ENCODE results near the gene DAP. TPM values are rescaled to one million over a fixed set of nuclear protein-coding genes. Genes with fewer than 3 reads are reported as not detected.

DAP gene
- polyA plus RNA-seq, 3 donors, result 60.9 to 69.0 (median 62.3) TPM

GRCh38 chr5:10672146-10673016, 88.7 kb downstream of the DAP start:
- TF ChIP-seq CTCF (IDR thresholded peaks at IDR 0.05), result no peak
- peaks cover 0 to 6% of the 10 kb centered on the region in 2 donors for H3K36me3 ChIP-seq (replicated peaks in 1 of 2; ENCODE audit: control insufficient read depth in 1 of 2, insufficient read depth in 2 of 2, low read length in 2 of 2)
- DNase-seq, result no peak
- Mint-ChIP-seq H3K4me3 (no peak overlapping the region), H3K27ac (no peak overlapping the region), H3K27me3 (ENCODE audit: low read depth in 3 of 3) (peaks cover 2 to 8% (median 3%) of the 10 kb centered on the region in 3 donors), H3K9me3 (peaks cover 0 to 4% (median 2%) of the 10 kb centered on the region in 7 donors), H3K4me1 (peaks cover 9% of the 10 kb centered on the region), H3K36me3 (peaks cover 5 to 11% of the 10 kb centered on the region in 2 donors)
- no peak overlapping the region for H3K27ac ChIP-seq (ENCODE audit: low read depth in 1 of 2, low read length in 2 of 2)
- no peak overlapping the region for H3K4me3 ChIP-seq (replicated peaks in 1 of 3; ENCODE audit: low read depth in 2 of 3, low read length in 3 of 3)
- no peak overlapping the region for H2AFZ ChIP-seq (ENCODE audit: insufficient read depth, low read depth, low read length, poor library complexity, severe bottlenecking)
- no peaks in the 10 kb centered on the region for H3K9me3 ChIP-seq (replicated peaks in 1 of 2; ENCODE audit: control insufficient read depth in 1 of 2, insufficient read depth in 1 of 2, low read length in 2 of 2)
- no peaks in the 10 kb centered on the region for H4K20me1 ChIP-seq (ENCODE audit: insufficient read depth, low read length)
- H3K4me2 ChIP-seq (replicated peaks; ENCODE audit: extremely low read depth, low read length, poor library complexity, severe bottlenecking), result no peak overlapping the region
- no peaks in the 10 kb centered on the region for H3K27me3 ChIP-seq (ENCODE audit: control insufficient read depth in 2 of 2, insufficient read depth in 2 of 2, low read length in 2 of 2)
- H3K9ac ChIP-seq (ENCODE audit: insufficient read depth, low read length, poor library complexity, severe bottlenecking), result no peak overlapping the region
- H3K79me2 ChIP-seq (ENCODE audit: insufficient read depth, low read length), result no peaks in the 10 kb centered on the region
- H3K4me1 ChIP-seq (ENCODE audit: control insufficient read depth in 1 of 2, insufficient read depth in 2 of 2, low read length in 2 of 2), result peaks cover 8 to 11% of the 10 kb centered on the region in 2 donors
- 100% methylated on average over 1 of the region's 7 CpGs for WGBS (ENCODE audit: insufficient coverage)
- intact Hi-C loops (cut with micrococcal nuclease), result no loop called here

- Histone ChIP-seq H3K9ac (ENCODE audit: insufficient read depth, low read length, poor library complexity, severe bottlenecking) (no peak overlapping the region), H3K4me2 (replicated peaks; ENCODE audit: extremely low read depth, low read length, poor library complexity, severe bottlenecking) (peak overlapping the region; percentile 7), H3K4me3 (replicated peaks in 1 of 3; ENCODE audit: low read depth in 2 of 3, low read length in 3 of 3) (peak overlapping the region in 1 of 3 experiments; percentile 18), H4K20me1 (ENCODE audit: insufficient read depth, low read length) (no peaks in the 10 kb centered on the region), H3K27me3 (ENCODE audit: control insufficient read depth in 2 of 2, insufficient read depth in 2 of 2, low read length in 2 of 2) (no peaks in the 10 kb centered on the region), H3K36me3 (replicated peaks in 1 of 2; ENCODE audit: control insufficient read depth in 1 of 2, insufficient read depth in 2 of 2, low read length in 2 of 2) (no peaks in the 10 kb centered on the region), H2AFZ (ENCODE audit: insufficient read depth, low read depth, low read length, poor library complexity, severe bottlenecking) (peak overlapping the region; percentile 13), H3K27ac (ENCODE audit: low read depth in 1 of 2, low read length in 2 of 2) (no peak overlapping the region), H3K4me1 (ENCODE audit: control insufficient read depth in 1 of 2, insufficient read depth in 2 of 2, low read length in 2 of 2) (peaks cover 8 to 11% of the 10 kb centered on the region in 2 donors), H3K79me2 (ENCODE audit: insufficient read depth, low read length) (no peaks in the 10 kb centered on the region), H3K9me3 (replicated peaks in 1 of 2; ENCODE audit: control insufficient read depth in 1 of 2, insufficient read depth in 1 of 2, low read length in 2 of 2) (no peaks in the 10 kb centered on the region)
- peaks cover 9% of the 10 kb centered on the region for H3K4me1 Mint-ChIP-seq
- no peak for TF ChIP-seq CTCF (IDR thresholded peaks at IDR 0.05)
- intact Hi-C loops (cut with micrococcal nuclease), result no loop called here
- H3K27me3 Mint-ChIP-seq (ENCODE audit: low read depth in 3 of 3), result peaks cover 2 to 8% (median 3%) of the 10 kb centered on the region in 3 donors
- H3K4me3 Mint-ChIP-seq, result peak overlapping the region in 1 of 2 donors; percentile 56
- peaks cover 0 to 2% (median 0%) of the 10 kb centered on the region in 7 donors for H3K9me3 Mint-ChIP-seq
- 59% methylated on average over 6 of the region's 14 CpGs for WGBS (ENCODE audit: insufficient coverage)
- peak; percentile 42 to 75 (median 62) for DNase-seq
- peak overlapping the region in 6 of 7 donors; percentile 21 to 82 (median 62) for H3K27ac Mint-ChIP-seq
- H3K36me3 Mint-ChIP-seq, result peaks cover 0 to 2% of the 10 kb centered on the region in 2 donors
Measured at GRCh38 chr5:10671041-10672008, 89.7 kb downstream of the DAP start.
